Erythroblast (primary cell): Measurements from ENCODE around the gene THRB.

ENCODE experiments used
- GATA1 ChIP-seq: IDR thresholded peaks from 2 replicates; pipeline ENCODE4 v1.6.1; 2011; ENCODE audit warnings: low read depth, mild to moderate bottlenecking, control low read depth, low read length, moderate library complexity
- POLR2A ChIP-seq: IDR thresholded peaks from 2 replicates; pipeline ENCODE4 v1.6.1; 2011; ENCODE audit warnings: mild to moderate bottlenecking, low read length

GRCh38 chr3:24510030-24510648, 15.5 kb upstream of the THRB start:
- TF ChIP-seq POLR2A (no peak), GATA1 (no peak)
